Muscle layer of duodenum (tissue), 2 donors: ENCODE results near the gene CEP68.

Experiments used
- H3K27ac ChIP-seq: one replicate; pipeline ENCODE4 v1.7.0; 2013; ENCODE audit warnings: mild to moderate bottlenecking, low read length
- H3K27me3 ChIP-seq: one replicate; pipeline ENCODE4 v1.7.0; 2013; ENCODE audit warnings: low read depth, mild to moderate bottlenecking, control low read depth, low read length
- H3K36me3 ChIP-seq, 2 donors: one replicate each; pipeline ENCODE4 v1.7.0; 2013; ENCODE audit warnings: low read length in 2 of 2, control low read depth in 1 of 2, mild to moderate bottlenecking in 1 of 2; ENCODE audit not compliant: insufficient read depth in 2 of 2, control insufficient read depth in 1 of 2
- H3K4me1 ChIP-seq, 2 donors: one replicate each; pipeline ENCODE4 v1.7.0; 2013; ENCODE audit warnings: low read length in 2 of 2, mild to moderate bottlenecking in 2 of 2, control low read depth in 1 of 2, moderate library complexity in 1 of 2; ENCODE audit not compliant: insufficient read depth in 2 of 2, control insufficient read depth in 1 of 2
- H3K4me3 ChIP-seq, 2 donors: one replicate each; pipeline ENCODE4 v1.7.0; 2013; ENCODE audit warnings: low read length in 2 of 2, low read depth in 1 of 2, mild to moderate bottlenecking in 1 of 2
- H3K9me3 ChIP-seq, 2 donors: one replicate each; pipeline ENCODE4 v1.7.0; 2013; ENCODE audit warnings: low read length in 2 of 2, control low read depth in 1 of 2, mild to moderate bottlenecking in 1 of 2; ENCODE audit not compliant: control insufficient read depth in 1 of 2
- donor health status: healthy.

The CEP68 gene

DNA sequence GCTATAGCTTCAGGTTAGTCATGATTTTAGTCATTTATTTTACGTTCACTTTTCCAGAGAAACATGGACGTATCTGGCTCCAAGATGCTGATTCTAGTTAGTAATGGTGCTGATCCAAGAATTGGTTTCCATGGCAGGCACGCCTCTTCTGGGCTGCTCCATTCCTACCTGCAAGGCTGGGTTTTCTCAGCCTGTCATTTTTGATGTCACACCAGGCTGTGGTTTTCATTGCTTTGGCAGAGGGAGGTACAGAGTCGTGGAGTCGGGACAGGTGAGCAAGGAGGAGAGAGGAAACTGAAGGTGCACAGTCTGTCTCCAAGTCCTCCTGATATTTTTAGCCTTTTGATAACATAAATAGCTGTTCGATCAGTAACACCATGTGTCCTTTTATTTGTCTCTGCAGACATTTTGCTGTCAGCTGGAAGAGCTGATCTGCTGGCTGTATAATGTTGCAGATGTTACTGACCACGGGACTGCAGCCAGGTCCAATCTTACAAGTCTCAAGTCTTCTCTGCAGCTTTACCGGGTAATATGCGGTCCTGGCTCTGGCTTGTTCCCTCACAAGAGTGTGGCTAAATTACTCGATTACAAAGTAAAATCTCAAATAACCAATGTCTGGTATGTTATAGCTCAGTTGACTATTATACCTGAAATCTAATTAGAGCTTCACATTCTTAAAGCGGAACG, 17.8 kb downstream of the CEP68 start:
- Histone ChIP-seq H3K27ac (no peak overlapping the region), H3K4me3 (no peak overlapping the region), H3K9me3 (no peaks in the 10 kb centered on the region), H3K4me1 (peaks cover 24 to 46% of the 10 kb centered on the region in 2 donors), H3K36me3 (peaks cover 48 to 51% of the 10 kb centered on the region in 2 donors), H3K27me3 (no peaks in the 10 kb centered on the region)

DNA sequence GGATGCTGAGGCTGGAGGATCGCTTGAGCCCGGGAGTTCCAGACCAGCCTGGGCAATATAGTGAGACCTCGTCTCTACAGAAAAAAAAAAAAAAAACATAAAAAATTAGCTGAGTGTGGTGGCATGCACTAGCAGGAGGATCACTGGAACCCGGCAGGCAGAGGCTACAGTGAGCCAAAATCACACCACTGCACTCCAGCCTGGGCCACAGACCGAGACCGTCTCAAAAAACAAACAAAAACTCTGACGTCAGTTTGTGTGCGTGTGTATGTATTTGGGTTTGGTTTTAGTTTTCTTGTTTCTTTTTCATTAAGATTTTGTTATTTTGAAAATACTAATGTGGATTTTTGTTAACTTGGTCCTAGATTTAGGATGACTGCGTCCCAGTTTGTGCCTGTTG, 19.0 kb downstream of the CEP68 start:
- H3K4me3 ChIP-seq, result no peak overlapping the region
- no peaks in the 10 kb centered on the region for H3K9me3 ChIP-seq
- H3K4me1 ChIP-seq, result peaks cover 15 to 34% of the 10 kb centered on the region in 2 donors
- no peaks in the 10 kb centered on the region for H3K27me3 ChIP-seq
- H3K36me3 ChIP-seq, result peaks cover 53 to 57% of the 10 kb centered on the region in 2 donors
- H3K27ac ChIP-seq, result peak overlapping the region; percentile 46

DNA sequence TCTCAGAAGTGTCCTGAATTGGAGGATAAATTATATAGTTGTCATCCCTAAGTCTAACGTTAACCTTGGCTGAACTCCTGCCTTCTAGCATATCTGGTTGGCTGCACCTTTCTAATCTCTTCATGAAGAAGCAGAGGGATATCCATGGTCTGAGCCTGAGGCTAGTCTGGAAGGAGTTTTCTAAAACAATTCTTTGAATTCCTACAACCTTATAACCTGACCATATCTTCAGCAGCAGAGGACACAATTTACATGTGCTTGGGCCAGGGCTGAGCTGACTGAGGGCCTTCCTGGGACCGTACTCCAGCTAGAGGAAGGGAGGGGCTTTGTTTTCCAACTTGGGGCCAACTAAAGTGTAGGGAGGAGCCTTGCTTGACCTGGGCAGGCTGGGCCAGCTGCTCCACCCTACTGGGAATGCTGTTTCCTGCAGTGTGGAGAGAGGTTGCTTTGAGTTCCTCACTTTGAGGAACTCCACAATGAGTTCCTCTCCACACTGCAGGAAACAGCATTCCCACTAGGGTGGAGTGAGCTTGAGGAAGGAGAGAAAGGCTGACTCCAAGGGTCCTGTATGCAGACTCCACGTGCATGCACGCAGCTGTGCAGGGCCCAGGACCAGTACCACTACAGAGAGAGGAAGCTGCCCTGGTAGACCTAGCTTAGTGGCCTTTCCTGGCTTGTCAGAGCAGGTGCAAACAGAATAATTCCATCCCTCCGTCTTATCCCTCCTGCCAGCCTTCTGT, 19.6 kb downstream of the CEP68 start:
- Histone ChIP-seq H3K4me3 (no peak overlapping the region), H3K36me3 (peaks cover 48 to 59% of the 10 kb centered on the region in 2 donors), H3K9me3 (no peaks in the 10 kb centered on the region), H3K27me3 (no peaks in the 10 kb centered on the region), H3K27ac (peak overlapping the region; percentile 46), H3K4me1 (peaks cover 9 to 29% of the 10 kb centered on the region in 2 donors)

DNA sequence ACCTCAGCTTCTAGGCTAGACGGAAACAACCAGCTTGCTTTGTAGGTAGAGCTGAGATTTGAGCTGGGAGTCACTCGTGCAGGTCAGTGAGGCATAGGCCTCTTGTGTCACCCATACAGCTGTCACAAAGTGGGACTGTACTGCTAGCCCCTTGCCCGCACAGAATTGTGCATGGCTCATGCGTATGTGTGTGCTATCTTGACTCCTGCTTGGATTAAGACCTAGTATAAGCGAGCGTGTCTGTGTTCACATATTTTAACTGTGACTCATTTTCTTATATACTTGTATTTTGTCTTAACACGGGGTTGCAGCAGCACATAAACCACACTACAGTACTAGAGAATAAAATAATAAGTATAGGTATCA, 20.1 kb downstream of the CEP68 start:
- peak overlapping the region; percentile 12 for H3K27ac ChIP-seq
- H3K36me3 ChIP-seq, result peaks cover 42 to 60% of the 10 kb centered on the region in 2 donors
- peaks cover 9 to 29% of the 10 kb centered on the region in 2 donors for H3K4me1 ChIP-seq
- no peak overlapping the region for H3K4me3 ChIP-seq
- H3K27me3 ChIP-seq, result no peaks in the 10 kb centered on the region
- H3K9me3 ChIP-seq, result no peaks in the 10 kb centered on the region

DNA sequence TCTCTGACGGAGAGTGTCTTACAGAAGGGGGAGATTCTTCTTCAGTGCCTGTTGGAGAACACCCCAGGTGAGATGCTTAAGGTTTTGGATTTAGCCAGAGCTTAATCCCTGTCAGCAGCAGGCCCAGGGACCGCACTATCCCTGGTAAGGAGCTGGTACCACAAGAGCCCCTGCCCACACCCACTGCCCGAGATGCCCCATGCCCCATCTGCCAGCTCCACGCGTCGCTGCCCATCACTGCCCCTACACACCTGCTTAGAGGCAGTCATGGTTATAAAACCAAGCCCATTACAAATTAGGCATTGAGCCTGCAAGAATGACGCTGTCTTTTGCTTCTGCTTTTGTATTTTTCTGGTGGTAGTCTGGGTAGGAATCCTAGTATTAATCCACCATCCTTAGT, 21.7 kb downstream of the CEP68 start:
- Histone ChIP-seq H3K4me3 (no peak overlapping the region), H3K9me3 (no peaks in the 10 kb centered on the region), H3K27me3 (no peaks in the 10 kb centered on the region), H3K4me1 (peaks cover 9 to 39% of the 10 kb centered on the region in 2 donors), H3K36me3 (peaks cover 38 to 56% of the 10 kb centered on the region in 2 donors), H3K27ac (no peak overlapping the region)

DNA sequence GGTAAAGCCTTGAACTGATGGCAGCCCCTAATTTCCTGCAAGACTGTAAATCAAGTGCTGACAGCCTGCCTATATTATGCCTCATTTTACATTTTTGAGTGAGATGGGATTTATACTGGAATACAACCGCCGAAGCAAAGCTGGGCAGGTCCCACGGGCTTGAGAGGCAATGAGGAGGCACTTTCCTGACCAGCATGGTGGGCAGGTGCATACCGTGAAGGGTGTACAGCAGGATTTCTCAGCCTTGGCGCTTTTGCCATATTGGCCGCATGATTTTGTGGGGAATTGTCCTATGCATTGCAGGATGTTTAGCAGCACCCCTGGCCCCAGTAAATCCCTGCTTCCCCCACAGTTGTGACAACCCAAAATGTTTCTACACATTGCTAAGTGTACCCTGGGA, 22.8 kb downstream of the CEP68 start:
- H3K4me3 ChIP-seq, result no peak overlapping the region
- no peaks in the 10 kb centered on the region for H3K9me3 ChIP-seq
- peaks cover 39 to 57% of the 10 kb centered on the region in 2 donors for H3K36me3 ChIP-seq
- H3K4me1 ChIP-seq, result peaks cover 9 to 37% of the 10 kb centered on the region in 2 donors
- H3K27me3 ChIP-seq, result no peaks in the 10 kb centered on the region
- H3K27ac ChIP-seq, result no peak overlapping the region

DNA sequence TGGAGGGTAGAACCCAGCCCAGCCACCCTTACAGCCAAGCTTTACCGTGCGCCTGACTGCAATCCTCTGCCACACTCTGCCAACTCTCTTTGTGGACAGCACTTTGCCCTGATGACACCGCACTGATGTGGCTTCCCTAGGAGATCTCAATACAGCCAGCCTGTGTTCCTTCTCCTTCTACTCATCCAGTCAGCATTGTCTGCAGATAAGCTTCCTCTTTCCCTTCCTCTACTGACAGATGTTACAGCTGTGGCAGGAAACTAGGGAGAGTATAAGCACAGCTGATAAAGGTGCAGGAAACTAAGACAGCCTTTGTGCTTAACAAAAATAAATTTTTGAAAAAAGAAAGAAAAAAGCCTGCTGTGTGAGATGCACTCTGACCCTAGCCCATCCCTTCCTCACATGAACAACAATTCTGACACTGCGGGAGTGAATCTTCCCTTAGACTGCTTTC, 25.0 kb downstream of the CEP68 start:
- Histone ChIP-seq H3K4me3 (no peak overlapping the region), H3K27ac (no peak overlapping the region), H3K4me1 (peaks cover 1 to 15% of the 10 kb centered on the region in 2 donors), H3K27me3 (no peaks in the 10 kb centered on the region), H3K9me3 (no peaks in the 10 kb centered on the region), H3K36me3 (peaks cover 54 to 74% of the 10 kb centered on the region in 2 donors)

DNA sequence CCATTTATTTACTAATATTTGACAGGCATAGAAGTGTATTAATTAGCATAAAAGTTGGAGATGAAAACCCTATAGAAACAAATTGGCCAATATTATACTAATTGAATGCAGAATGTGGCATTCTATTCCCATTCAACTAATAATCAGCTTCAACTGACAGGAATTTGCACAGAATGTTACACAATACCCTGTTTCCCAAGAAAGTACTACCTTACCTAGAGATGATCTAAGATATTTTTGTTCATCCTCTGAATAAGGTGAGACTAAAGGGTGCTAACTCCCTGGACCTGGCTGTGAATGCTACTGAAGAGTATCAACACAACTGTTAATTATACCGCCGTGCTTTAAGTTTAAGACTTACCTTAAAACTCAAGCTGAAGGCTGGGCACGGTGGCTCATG, 28.9 kb downstream of the CEP68 start:
- Histone ChIP-seq H3K36me3 (peaks cover 51 to 66% of the 10 kb centered on the region in 2 donors), H3K9me3 (no peaks in the 10 kb centered on the region), H3K27ac (no peak overlapping the region), H3K4me1 (peaks cover 0 to 17% of the 10 kb centered on the region in 2 donors), H3K27me3 (no peaks in the 10 kb centered on the region), H3K4me3 (no peak overlapping the region)

DNA sequence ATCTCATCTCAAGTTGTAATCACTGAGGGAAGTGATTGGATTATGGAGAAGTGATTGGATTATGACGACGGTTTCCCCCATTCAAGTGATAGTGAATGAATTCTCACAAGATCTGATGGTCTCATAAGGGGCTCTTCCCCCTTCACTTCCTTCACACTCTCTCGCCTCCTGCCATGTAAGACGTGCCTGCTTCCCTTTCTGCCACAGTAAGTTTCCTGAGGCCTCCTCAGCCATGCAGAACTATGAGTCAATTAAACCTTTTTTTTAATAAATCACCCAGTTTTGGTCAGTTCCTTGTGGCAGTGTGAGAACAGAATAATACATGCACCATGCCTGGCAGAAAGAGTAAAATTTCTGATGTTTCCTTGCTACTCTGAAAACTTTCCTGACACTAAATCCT, 36.6 kb downstream of the CEP68 start:
- Histone ChIP-seq H3K27me3 (no peaks in the 10 kb centered on the region), H3K36me3 (peaks cover 49 to 50% of the 10 kb centered on the region in 2 donors), H3K4me3 (no peak overlapping the region), H3K4me1 (peaks cover 0 to 9% of the 10 kb centered on the region in 2 donors), H3K27ac (no peak overlapping the region), H3K9me3 (no peaks in the 10 kb centered on the region)

DNA sequence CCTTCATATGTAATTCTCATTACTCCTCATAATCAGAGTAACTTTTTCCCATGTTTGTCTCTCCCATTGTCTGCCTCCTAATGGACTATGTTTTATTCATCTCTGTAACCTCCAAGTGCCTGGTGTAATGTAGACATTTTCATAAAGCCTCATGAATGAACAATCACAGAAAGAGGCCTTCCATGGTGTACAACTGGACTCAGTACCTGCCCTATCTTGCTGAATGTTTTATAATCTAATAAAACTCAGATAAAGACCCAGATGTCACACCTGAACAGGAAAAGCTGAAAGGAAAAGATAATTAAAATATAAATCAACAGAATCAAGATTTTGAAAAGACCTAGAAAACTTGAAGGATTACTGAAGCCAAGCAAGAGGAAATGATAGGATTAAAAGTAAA, 37.0 kb downstream of the CEP68 start:
- Histone ChIP-seq H3K27me3 (no peaks in the 10 kb centered on the region), H3K4me1 (peaks cover 0 to 11% of the 10 kb centered on the region in 2 donors), H3K9me3 (no peaks in the 10 kb centered on the region), H3K4me3 (no peak overlapping the region), H3K36me3 (peaks cover 45 to 49% of the 10 kb centered on the region in 2 donors), H3K27ac (no peak overlapping the region)

DNA sequence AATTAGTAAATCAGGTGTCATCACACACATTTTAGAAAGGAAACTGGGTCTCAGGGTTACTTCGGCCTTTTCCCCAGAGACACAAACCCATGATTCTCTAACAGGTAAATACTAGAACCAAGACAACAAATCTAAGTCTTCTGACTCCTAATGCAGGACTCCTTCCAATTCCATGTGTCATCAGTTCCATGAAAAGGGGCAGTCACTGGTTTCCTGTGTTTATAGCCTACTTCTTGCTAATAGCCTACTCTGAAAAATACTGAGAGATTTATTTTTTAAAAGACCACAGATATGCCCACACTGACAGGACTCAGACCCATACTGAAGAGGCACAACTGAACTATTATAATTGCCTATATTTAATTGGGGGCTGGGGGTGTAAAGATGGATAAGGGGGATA, 40.7 kb downstream of the CEP68 start:
- Histone ChIP-seq H3K9me3 (no peaks in the 10 kb centered on the region), H3K4me3 (no peak overlapping the region), H3K4me1 (peaks cover 0 to 7% of the 10 kb centered on the region in 2 donors), H3K36me3 (peaks cover 29 to 48% of the 10 kb centered on the region in 2 donors), H3K27ac (no peak overlapping the region), H3K27me3 (no peaks in the 10 kb centered on the region)
